Neural cell (in vitro differentiated cells): ENCODE measurements around the gene PTPRQ. TPM values are rescaled to one million over a fixed set of nuclear protein-coding genes. Genes with fewer than 3 reads are reported as not detected.

ENCODE experiments used
- H2AFZ ChIP-seq: fragments of 200-600, 300-800 bp; sonication (generic), shearing (Covaris generic); 2 replicates; pipeline ENCODE4 v1.6.0; 2014; ENCODE audit warnings: low read depth, mild to moderate bottlenecking, antibody characterized with exemption, low read length, moderate library complexity
- H3F3A ChIP-seq: fragments of 200-600 bp; shearing (Covaris generic); 2 replicates; pipeline ENCODE4 v1.6.1; 2016; ENCODE audit warnings: mild to moderate bottlenecking, moderate library complexity, mixed read lengths, antibody characterized with exemption, low read length; ENCODE audit not compliant: insufficient read depth, poor library complexity, severe bottlenecking
- H3K27ac ChIP-seq: fragments of 200-600, 300-800 bp; sonication (generic), shearing (Covaris generic); 2 replicates; pipeline ENCODE4 v1.5.1; 2014; ENCODE audit warnings: mild to moderate bottlenecking, low read length, moderate library complexity
- H3K27me3 ChIP-seq: fragments of 300-800, 200-600 bp; sonication (generic), shearing (Covaris generic); 2 replicates; pipeline ENCODE4 v1.6.0; 2014; ENCODE audit warnings: mild to moderate bottlenecking, low read depth, low read length, moderate library complexity; ENCODE audit not compliant: insufficient read depth
- H3K36me3 ChIP-seq: fragments of 300-800, 200-600 bp; sonication (generic), shearing (Covaris generic); 2 replicates; pipeline ENCODE4 v1.5.1; 2014; ENCODE audit warnings: mild to moderate bottlenecking, antibody characterized with exemption, low read length, moderate library complexity; ENCODE audit not compliant: insufficient read depth
- H3K4me2 ChIP-seq: fragments of 300-800, 200-600 bp; sonication (generic), shearing (Covaris generic); 2 replicates; pipeline ENCODE4 v1.6.0; 2014; ENCODE audit warnings: mild to moderate bottlenecking, low read length
- H3K4me3 ChIP-seq: fragments of 300-800, 200-600 bp; sonication (generic), shearing (Covaris generic); 2 replicates; pipeline ENCODE4 v1.5.1; 2014; ENCODE audit warnings: mild to moderate bottlenecking, low read length, moderate library complexity
- H3K79me2 ChIP-seq: fragments of 200-600 bp; shearing (Covaris generic); replicated peaks from 2 replicates; pipeline ENCODE4 v1.6.0; 2014; ENCODE audit warnings: mild to moderate bottlenecking, low read length, moderate library complexity; ENCODE audit not compliant: insufficient read depth
- H3K9ac ChIP-seq: fragments of 300-800, 200-600 bp; sonication (generic), shearing (Covaris generic); 2 replicates; pipeline ENCODE4 v1.6.1; 2016; ENCODE audit warnings: mild to moderate bottlenecking, low read length, mixed read lengths
- H3K9me2 ChIP-seq: fragments of 200-600 bp; shearing (Covaris generic); 2 replicates; pipeline ENCODE4 v1.6.1; 2016; ENCODE audit warnings: mild to moderate bottlenecking, low read length, mixed read lengths; ENCODE audit not compliant: insufficient read depth
- H3K9me3 ChIP-seq: fragments of 200-600, 300-800 bp; sonication (generic), shearing (Covaris generic); 2 replicates; pipeline ENCODE4 v1.6.1; 2016; ENCODE audit warnings: mild to moderate bottlenecking, mixed run types, low read length, moderate library complexity, mixed read lengths
- H4K20me1 ChIP-seq: fragments of 200-600 bp; shearing (Covaris generic); 2 replicates; pipeline ENCODE4 v1.6.1; 2016; ENCODE audit warnings: mild to moderate bottlenecking, mixed run types; ENCODE audit not compliant: insufficient read depth
- EP300 ChIP-seq: fragments of 450-650 bp; conservative IDR thresholded peaks from 2 replicates; pipeline ENCODE4 v1.6.1; 2014; ENCODE audit warnings: antibody characterized with exemption, mild to moderate bottlenecking, moderate library complexity; ENCODE audit not compliant: poor library complexity, severe bottlenecking
- EZH2 ChIP-seq: fragments of 200-600, 300-800 bp; shearing (Covaris generic), sonication (generic); IDR thresholded peaks from 2 replicates; pipeline ENCODE4 v1.6.1; 2014; ENCODE audit warnings: antibody characterized with exemption, low read length, borderline replicate concordance, mild to moderate bottlenecking; ENCODE audit not compliant: insufficient read depth, poor library complexity, severe bottlenecking
- MXI1 ChIP-seq: fragments of 450-650 bp; conservative IDR thresholded peaks from 2 replicates; pipeline ENCODE4 v1.6.1; 2014; ENCODE audit warnings: antibody characterized with exemption, mild to moderate bottlenecking; ENCODE audit not compliant: poor library complexity, severe bottlenecking
- POLR2AphosphoS5 ChIP-seq: IDR thresholded peaks from 2 replicates; pipeline ENCODE4 v1.6.1; 2012
- RAD21 ChIP-seq: fragments of 450-650 bp; conservative IDR thresholded peaks from 2 replicates; pipeline ENCODE4 v1.6.1; 2014; ENCODE audit warnings: antibody characterized with exemption, mild to moderate bottlenecking, moderate library complexity
- REST ChIP-seq: IDR thresholded peaks from 2 replicates; pipeline ENCODE4 v1.6.1; 2012; ENCODE audit warnings: borderline replicate concordance
- SMC3 ChIP-seq: fragments of 450-650 bp; conservative IDR thresholded peaks from 2 replicates; pipeline ENCODE4 v1.6.1; 2014; ENCODE audit warnings: antibody characterized with exemption, mild to moderate bottlenecking, moderate library complexity; ENCODE audit not compliant: poor library complexity
- TAF1 ChIP-seq: IDR thresholded peaks from 2 replicates; pipeline ENCODE4 v1.6.1; 2012; ENCODE audit warnings: low read depth
- polyA plus RNA-seq: library from polyadenylated mRNA; depleted of rRNA; stranded (reverse); fragments of >200 nt; gene quantifications from 2 replicates; pipeline ENCODE4 v1.2.3, GENCODE V29; 2014
- TF ChIP-seq, protein P1 (sequence below): fragments of 450-650 bp; IDR thresholded peaks from 2 replicates; pipeline ENCODE4 v1.5.1; 2014; ENCODE audit warnings: antibody characterized with exemption, mild to moderate bottlenecking, moderate library complexity; ENCODE audit not compliant: poor library complexity, severe bottlenecking

PTPRQ gene
- polyA plus RNA-seq, 1 donor from 2014 or later = not detected

DNA sequence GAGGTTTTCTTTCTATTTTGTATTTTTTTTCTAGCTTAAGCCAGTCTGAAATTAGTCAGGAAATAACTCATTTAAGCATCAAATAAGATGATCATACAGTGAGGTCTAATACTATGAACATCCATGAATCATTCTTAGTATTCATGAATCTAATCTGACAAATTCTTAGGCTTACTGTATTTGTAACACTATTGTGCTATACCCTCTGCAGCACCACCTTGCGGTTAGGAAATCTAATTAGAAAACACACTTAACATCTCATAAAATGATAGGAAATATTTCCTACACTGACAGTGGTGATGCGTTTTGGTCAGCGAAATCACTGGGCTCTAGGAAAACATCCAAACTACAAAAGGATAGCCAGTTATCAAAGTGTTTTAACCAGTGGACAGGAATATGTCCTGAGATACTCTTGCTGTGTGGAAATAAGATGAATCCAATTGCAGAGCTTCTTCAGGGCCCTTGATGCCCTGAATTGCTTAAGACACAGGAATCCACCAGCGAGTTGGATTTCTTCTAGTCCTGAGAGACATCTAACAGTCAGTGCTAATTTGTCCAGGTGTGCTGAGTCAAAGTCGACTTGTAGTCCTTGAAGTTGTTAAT is 154.1 kb downstream of the PTPRQ start:
- H3K36me3 ChIP-seq = no peaks in the 10 kb centered on the region
- H3K27ac ChIP-seq = no peak overlapping the region
- H2AFZ ChIP-seq = no peak overlapping the region
- no peaks in the 10 kb centered on the region for H3K79me2 ChIP-seq
- no peaks in the 10 kb centered on the region for H4K20me1 ChIP-seq
- no peaks in the 10 kb centered on the region for H3K9me2 ChIP-seq
- H3F3A ChIP-seq = no peaks in the 10 kb centered on the region
- H3K9me3 ChIP-seq = no peaks in the 10 kb centered on the region
- H3K9ac ChIP-seq = no peak overlapping the region
- TF ChIP-seq RAD21 (peak; percentile 23), TAF1 (no peak), SMC3 (peak; percentile 29), EP300 (no peak), POLR2AphosphoS5 (no peak)
- TF ChIP-seq, protein P1, sequence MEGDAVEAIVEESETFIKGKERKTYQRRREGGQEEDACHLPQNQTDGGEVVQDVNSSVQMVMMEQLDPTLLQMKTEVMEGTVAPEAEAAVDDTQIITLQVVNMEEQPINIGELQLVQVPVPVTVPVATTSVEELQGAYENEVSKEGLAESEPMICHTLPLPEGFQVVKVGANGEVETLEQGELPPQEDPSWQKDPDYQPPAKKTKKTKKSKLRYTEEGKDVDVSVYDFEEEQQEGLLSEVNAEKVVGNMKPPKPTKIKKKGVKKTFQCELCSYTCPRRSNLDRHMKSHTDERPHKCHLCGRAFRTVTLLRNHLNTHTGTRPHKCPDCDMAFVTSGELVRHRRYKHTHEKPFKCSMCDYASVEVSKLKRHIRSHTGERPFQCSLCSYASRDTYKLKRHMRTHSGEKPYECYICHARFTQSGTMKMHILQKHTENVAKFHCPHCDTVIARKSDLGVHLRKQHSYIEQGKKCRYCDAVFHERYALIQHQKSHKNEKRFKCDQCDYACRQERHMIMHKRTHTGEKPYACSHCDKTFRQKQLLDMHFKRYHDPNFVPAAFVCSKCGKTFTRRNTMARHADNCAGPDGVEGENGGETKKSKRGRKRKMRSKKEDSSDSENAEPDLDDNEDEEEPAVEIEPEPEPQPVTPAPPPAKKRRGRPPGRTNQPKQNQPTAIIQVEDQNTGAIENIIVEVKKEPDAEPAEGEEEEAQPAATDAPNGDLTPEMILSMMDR = peak; percentile 54
- H3K4me2 ChIP-seq = no peak overlapping the region
- H3K4me3 ChIP-seq = no peak overlapping the region
- H3K27me3 ChIP-seq = no peaks in the 10 kb centered on the region

DNA sequence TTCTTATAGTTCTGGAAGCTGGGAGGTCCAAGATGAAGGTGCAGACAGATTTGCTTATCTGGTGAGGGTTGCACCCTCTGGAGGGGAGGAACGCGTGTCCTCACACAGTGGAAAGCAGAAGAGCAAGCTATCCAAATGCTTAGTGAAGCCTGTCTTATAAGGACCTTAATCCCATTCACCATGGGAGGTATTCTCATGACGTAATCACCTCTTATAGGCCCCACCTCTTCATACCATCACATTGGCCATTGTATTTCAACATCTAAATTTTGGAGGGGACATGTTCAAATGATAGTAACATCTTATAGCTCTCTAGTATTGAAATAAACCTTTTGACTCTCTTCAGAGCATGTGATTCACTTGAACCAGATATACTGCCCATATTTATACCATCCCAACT is 158.4 kb downstream of the PTPRQ start:
- Histone ChIP-seq H3K9ac (no peak overlapping the region), H3K4me2 (no peak overlapping the region), H3F3A (no peaks in the 10 kb centered on the region), H2AFZ (no peak overlapping the region), H3K4me3 (no peak overlapping the region), H3K9me3 (no peaks in the 10 kb centered on the region), H3K9me2 (no peaks in the 10 kb centered on the region), H3K36me3 (no peaks in the 10 kb centered on the region), H3K27me3 (no peaks in the 10 kb centered on the region), H3K27ac (no peak overlapping the region), H3K79me2 (no peaks in the 10 kb centered on the region), H4K20me1 (no peaks in the 10 kb centered on the region)
- TF ChIP-seq EP300 = no peak
- TF ChIP-seq RAD21 = no peak
- TF ChIP-seq, protein P1 = no peak
- no peak for TF ChIP-seq POLR2AphosphoS5
- TF ChIP-seq EZH2 = no peak
- no peak for TF ChIP-seq MXI1
- no peak for TF ChIP-seq REST
- no peak for TF ChIP-seq SMC3
- no peak for TF ChIP-seq TAF1
